C4-2B (cell line): ENCODE data around the gene L3MBTL4.

Source experiments
- H3K27ac ChIP-seq: fragments of 450-650 bp; 2 replicates; pipeline ENCODE4 v1.5.1; 2017
- CTCF ChIP-seq: fragments of 450-650 bp; conservative IDR thresholded peaks from 2 replicates; pipeline ENCODE4 v1.5.1; 2017; ENCODE audit warnings: mild to moderate bottlenecking
- ZFX ChIP-seq: fragments of 450-650 bp; IDR thresholded peaks from 2 replicates; pipeline ENCODE4 v1.6.1; 2017

L3MBTL4 gene

GRCh38 chr18:6255116-6255705 is 159.5 kb downstream of the L3MBTL4 start:
- TF ChIP-seq ZFX (no peak), CTCF (no peak)
- no peak overlapping the region for H3K27ac ChIP-seq

- no peak overlapping the region for H3K27ac ChIP-seq
- TF ChIP-seq CTCF = no peak
- no peak for TF ChIP-seq ZFX
Measured at GRCh38 chr18:6254456-6254855, 160.3 kb downstream of the L3MBTL4 start.

GRCh38 chr18:6251084-6251483 is 163.6 kb downstream of the L3MBTL4 start:
- TF ChIP-seq CTCF (no peak), ZFX (no peak)
- H3K27ac ChIP-seq = no peak overlapping the region

GRCh38 chr18:6249788-6250187 is 164.9 kb downstream of the L3MBTL4 start:
- no peak for TF ChIP-seq CTCF
- no peak for TF ChIP-seq ZFX
- H3K27ac ChIP-seq = no peak overlapping the region

- TF ChIP-seq ZFX (no peak), CTCF (no peak)
- H3K27ac ChIP-seq = no peak overlapping the region
Measured at GRCh38 chr18:6249170-6249569, 165.5 kb downstream of the L3MBTL4 start.

- TF ChIP-seq CTCF (no peak), ZFX (no peak)
- H3K27ac ChIP-seq = no peak overlapping the region
Measured at GRCh38 chr18:6248017-6248416, 166.7 kb downstream of the L3MBTL4 start.

- no peak for TF ChIP-seq ZFX
- TF ChIP-seq CTCF = no peak
- no peak overlapping the region for H3K27ac ChIP-seq
Measured at GRCh38 chr18:6242004-6242403, 172.7 kb downstream of the L3MBTL4 start.
